ENCODE data around the gene FIGN. TPM values are rescaled to one million over a fixed set of nuclear protein-coding genes. Genes with fewer than 3 reads are reported as not detected.

FIGN gene
- total RNA-seq, 1 experiment from 2014 or later, result not detected

DNA sequence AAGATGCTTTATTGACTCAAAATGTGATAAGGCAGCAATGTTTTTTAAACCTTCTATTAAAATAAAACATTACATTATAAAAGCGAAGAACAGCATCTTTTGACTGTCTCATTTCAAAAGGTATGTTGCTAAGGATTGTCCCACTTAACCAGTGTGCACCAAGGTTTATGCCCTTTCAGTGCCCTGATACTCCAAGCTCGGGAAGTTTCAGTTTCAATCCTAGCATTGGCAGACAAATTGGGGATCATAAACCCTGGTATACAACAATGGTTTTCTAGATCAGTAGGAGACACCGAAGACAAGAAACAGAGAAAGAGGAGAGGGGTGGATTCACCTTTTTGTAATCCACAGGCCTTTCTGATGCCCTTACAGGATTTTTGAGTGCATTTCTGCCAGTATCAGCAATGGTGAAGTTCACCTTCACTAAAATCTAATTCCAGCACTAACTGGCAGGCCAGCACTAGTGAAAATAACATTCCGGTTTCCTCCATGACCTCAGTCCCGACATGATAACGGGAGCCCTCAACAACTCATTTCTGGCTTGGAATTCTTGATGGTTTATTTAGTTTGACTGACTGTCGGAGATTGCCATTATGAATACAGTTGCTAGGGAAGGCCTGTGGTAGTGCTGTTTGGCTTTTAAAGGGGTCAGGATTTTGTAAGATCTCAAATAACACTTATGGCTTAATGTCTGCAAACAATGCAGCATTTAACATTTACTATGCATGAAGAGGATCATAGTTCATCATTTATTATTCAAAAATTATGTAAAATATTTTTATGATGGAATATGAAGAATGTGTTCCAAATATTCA is 33.3 kb upstream of the FIGN start:
- RAD21 ChIA-PET (ENCODE audit: low non-redundant PET in 1 of 2, low total read pairs in 2 of 2, uncharacterized antibody in 2 of 2, unreplicated experiment in 2 of 2), result no interaction called here
- BruUV-seq (replicated peaks), result no TSS peak
- Histone ChIP-seq H3K9ac (ENCODE audit: low read length) (no peak overlapping the region), H3K27ac (ENCODE audit: low read depth, low read length) (no peak overlapping the region), H2AFZ (ENCODE audit: low read depth, low read length, poor library complexity, severe bottlenecking) (no peak overlapping the region), H3K9me2 (ENCODE audit: insufficient read depth) (no peaks in the 10 kb centered on the region), H3K79me2 (ENCODE audit: insufficient read depth, low read length) (no peaks in the 10 kb centered on the region), H3K4me3 (replicated peaks in 1 of 2; ENCODE audit: low read depth in 1 of 2, low read length in 2 of 2) (no peak overlapping the region), H3K4me2 (ENCODE audit: low read length) (no peak overlapping the region), H3K36me3 (ENCODE audit: control insufficient read depth in 1 of 2, insufficient read depth in 2 of 2, low read length in 2 of 2) (no peaks in the 10 kb centered on the region), H3K4me1 (ENCODE audit: control insufficient read depth in 1 of 2, insufficient read depth in 2 of 2, low read length in 2 of 2) (peaks cover 0 to 4% of the 10 kb centered on the region in 2 experiments; a peak in 1 of 4 replicates), H4K20me1 (ENCODE audit: insufficient read depth) (no peaks in the 10 kb centered on the region), H3K9me3 (ENCODE audit: control insufficient read depth in 1 of 2, insufficient read depth in 1 of 2, low read depth in 1 of 2, low read length in 2 of 2) (no peaks in the 10 kb centered on the region), H3K27me3 (ENCODE audit: insufficient read depth, low read length) (peaks cover 22% of the 10 kb centered on the region; the same call in 1 of the 2 replicates)
- CTCF ChIA-PET, result no interaction called here
- no peak for TF ChIP-seq TCF7L2 (IDR thresholded peaks at IDR 0.05; ENCODE audit: borderline replicate concordance, extremely low read depth, insufficient read depth, insufficient read length)
- TF ChIP-seq CEBPB (IDR thresholded peaks at IDR 0.05; ENCODE audit: low read depth), result no peak
- TF ChIP-seq YY1 (IDR thresholded peaks at IDR 0.05; ENCODE audit: extremely low read depth, insufficient replicate concordance, low read depth, low read length), result no peak
- intact Hi-C loops (cut with micrococcal nuclease), result no loop called here
- POLR2A ChIA-PET, result no interaction called here
- ATAC-seq (no peak), DNase-seq (ENCODE audit: low read depth, low spot score) (no peak)

DNA sequence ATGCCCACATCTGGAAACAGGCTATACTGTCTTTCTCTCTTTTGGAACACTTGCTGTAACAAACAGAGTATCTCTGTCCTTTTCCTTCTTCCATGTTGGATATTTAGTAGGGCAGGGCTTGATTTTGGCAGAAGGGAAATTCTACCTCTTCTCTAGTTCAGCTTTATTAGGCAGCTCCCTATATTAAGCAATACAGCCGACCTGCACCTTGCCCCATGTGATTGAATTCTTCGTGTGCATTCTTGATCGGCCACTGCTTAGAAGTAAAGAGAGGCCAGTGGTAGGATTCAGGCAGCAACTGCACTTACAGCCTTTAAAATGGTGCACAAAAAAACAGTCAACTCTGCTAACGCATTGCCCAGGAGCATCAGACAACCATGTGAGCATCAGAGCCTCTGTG is 31.3 kb upstream of the FIGN start:
- DNase-seq (ENCODE audit: low read depth, low spot score), result no peak
- TF ChIP-seq EZH2phosphoT487 (IDR thresholded peaks at IDR 0.05; ENCODE audit: borderline replicate concordance), result no peak
- no peak for TF ChIP-seq JUND (IDR thresholded peaks at IDR 0.05)
- TF ChIP-seq, protein P1, sequence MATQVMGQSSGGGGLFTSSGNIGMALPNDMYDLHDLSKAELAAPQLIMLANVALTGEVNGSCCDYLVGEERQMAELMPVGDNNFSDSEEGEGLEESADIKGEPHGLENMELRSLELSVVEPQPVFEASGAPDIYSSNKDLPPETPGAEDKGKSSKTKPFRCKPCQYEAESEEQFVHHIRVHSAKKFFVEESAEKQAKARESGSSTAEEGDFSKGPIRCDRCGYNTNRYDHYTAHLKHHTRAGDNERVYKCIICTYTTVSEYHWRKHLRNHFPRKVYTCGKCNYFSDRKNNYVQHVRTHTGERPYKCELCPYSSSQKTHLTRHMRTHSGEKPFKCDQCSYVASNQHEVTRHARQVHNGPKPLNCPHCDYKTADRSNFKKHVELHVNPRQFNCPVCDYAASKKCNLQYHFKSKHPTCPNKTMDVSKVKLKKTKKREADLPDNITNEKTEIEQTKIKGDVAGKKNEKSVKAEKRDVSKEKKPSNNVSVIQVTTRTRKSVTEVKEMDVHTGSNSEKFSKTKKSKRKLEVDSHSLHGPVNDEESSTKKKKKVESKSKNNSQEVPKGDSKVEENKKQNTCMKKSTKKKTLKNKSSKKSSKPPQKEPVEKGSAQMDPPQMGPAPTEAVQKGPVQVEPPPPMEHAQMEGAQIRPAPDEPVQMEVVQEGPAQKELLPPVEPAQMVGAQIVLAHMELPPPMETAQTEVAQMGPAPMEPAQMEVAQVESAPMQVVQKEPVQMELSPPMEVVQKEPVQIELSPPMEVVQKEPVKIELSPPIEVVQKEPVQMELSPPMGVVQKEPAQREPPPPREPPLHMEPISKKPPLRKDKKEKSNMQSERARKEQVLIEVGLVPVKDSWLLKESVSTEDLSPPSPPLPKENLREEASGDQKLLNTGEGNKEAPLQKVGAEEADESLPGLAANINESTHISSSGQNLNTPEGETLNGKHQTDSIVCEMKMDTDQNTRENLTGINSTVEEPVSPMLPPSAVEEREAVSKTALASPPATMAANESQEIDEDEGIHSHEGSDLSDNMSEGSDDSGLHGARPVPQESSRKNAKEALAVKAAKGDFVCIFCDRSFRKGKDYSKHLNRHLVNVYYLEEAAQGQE (IDR thresholded peaks at IDR 0.05; ENCODE audit: low read depth), result no peak
- TF ChIP-seq ELF1 (IDR thresholded peaks at IDR 0.05; ENCODE audit: borderline replicate concordance, low read depth), result no peak
- no peak for TF ChIP-seq POLR2A (IDR thresholded peaks at IDR 0.05; ENCODE audit: borderline replicate concordance, extremely low read depth, insufficient read depth, insufficient read length)
- Histone ChIP-seq H3K36me3 (ENCODE audit: control insufficient read depth in 1 of 2, insufficient read depth in 2 of 2, low read length in 2 of 2) (no peaks in the 10 kb centered on the region), H4K20me1 (ENCODE audit: insufficient read depth) (no peaks in the 10 kb centered on the region), H3K9me3 (ENCODE audit: control insufficient read depth in 1 of 2, insufficient read depth in 1 of 2, low read depth in 1 of 2, low read length in 2 of 2) (no peaks in the 10 kb centered on the region), H3K4me2 (ENCODE audit: low read length) (no peak overlapping the region), H3K4me3 (replicated peaks in 1 of 2; ENCODE audit: low read depth in 1 of 2, low read length in 2 of 2) (no peak overlapping the region), H2AFZ (ENCODE audit: low read depth, low read length, poor library complexity, severe bottlenecking) (no peak overlapping the region), H3K9me2 (ENCODE audit: insufficient read depth) (no peaks in the 10 kb centered on the region), H3K27me3 (ENCODE audit: insufficient read depth, low read length) (peaks cover 28% of the 10 kb centered on the region; the same call in 1 of the 2 replicates), H3K4me1 (ENCODE audit: control insufficient read depth in 1 of 2, insufficient read depth in 2 of 2, low read length in 2 of 2) (peaks cover 0 to 4% of the 10 kb centered on the region in 2 experiments; a peak in 1 of 4 replicates), H3K79me2 (ENCODE audit: insufficient read depth, low read length) (no peaks in the 10 kb centered on the region), H3K9ac (ENCODE audit: low read length) (no peak overlapping the region), H3K27ac (ENCODE audit: low read depth, low read length) (no peak overlapping the region)
- BruUV-seq (replicated peaks), result no TSS peak
- ChIA-PET POLR2A (no interaction called here), RAD21 (ENCODE audit: low non-redundant PET in 1 of 2, low total read pairs in 2 of 2, uncharacterized antibody in 2 of 2, unreplicated experiment in 2 of 2) (no interaction called here), CTCF (no interaction called here)
- no peak for ATAC-seq
- intact Hi-C loops (cut with micrococcal nuclease), result no loop called here

Measured in HCT116 (cell line).